HCT116 (cell line): ENCODE results near the gene SMIM3.

ENCODE experiments used
- CTCF ChIP-seq, 3 experiments: fragments of 200-600 bp in 1 of 3; sonication (generic) in 1 of 3; IDR thresholded peaks in 2 of 3; conservative IDR thresholded peaks in 1 of 3; 2 replicates each; pipeline ENCODE4 v1.5.1; 2012 to 2017; ENCODE audit warnings: low read depth in 2 of 3, low read length in 2 of 3, antibody characterized with exemption in 1 of 3, borderline replicate concordance in 1 of 3, control low read depth in 1 of 3, mild to moderate bottlenecking in 1 of 3, mixed read lengths in 1 of 3, mixed run types in 1 of 3, moderate library complexity in 1 of 3; ENCODE audit not compliant: insufficient read depth in 1 of 3
- POLR2A ChIP-seq: IDR thresholded peaks from 2 replicates; pipeline ENCODE4 v1.7.0; 2011; ENCODE audit warnings: borderline replicate concordance; ENCODE audit not compliant: insufficient read depth, insufficient read length; ENCODE audit errors: extremely low read depth
- POLR2AphosphoS5 ChIP-seq: IDR thresholded peaks from 2 replicates; pipeline ENCODE4 v1.6.1; 2011; ENCODE audit warnings: mild to moderate bottlenecking, low read depth, low read length, moderate library complexity

GRCh38 chr5:150778517-150779396, at the start of gene SMIM3:
- TF ChIP-seq POLR2A (peak; percentile 70), POLR2AphosphoS5 (peak; percentile 93), CTCF (IDR thresholded peaks at IDR 0.05 in 2 of 3, conservative IDR thresholded peaks at IDR 0.05 in 1 of 3; ENCODE audit: borderline replicate concordance in 1 of 3, insufficient read depth in 1 of 3, low read depth in 2 of 3, low read length in 2 of 3) (peak in 2 of 3 experiments; percentile 56 to 62; a peak in 4 of 6 replicates)
